ENCODE measurements around the gene UQCC3. TPM values are rescaled to one million over a fixed set of nuclear protein-coding genes. Genes with fewer than 3 reads are reported as not detected.

Gene UQCC3
- total RNA-seq, 1 experiment from 2014 or later: 17.9 TPM

GRCh38 chr11:62652161-62653006, 19.1 kb upstream of the UQCC3 start:
- no peak overlapping the region for H2AFZ ChIP-seq (ENCODE audit: low read depth, low read length, poor library complexity, severe bottlenecking)
- BruUV-seq (replicated peaks): TSS peak; percentile 69

More at GRCh38 chr11:62652161-62653006, 19.1 kb upstream of the UQCC3 start:
- RAD21 ChIA-PET (ENCODE audit: low non-redundant PET in 1 of 2, low total read pairs in 2 of 2, uncharacterized antibody in 2 of 2, unreplicated experiment in 2 of 2): interaction anchor here in 1 of 2 experiments (1.0 kb wide), 1 partner anchor 13 kb away, joined by 6 read pairs; the partner anchor contains the start of genes C11orf98 and CSKMT
- H3K4me2 ChIP-seq (ENCODE audit: low read length): peak overlapping the region; percentile 80
- no peak for TF ChIP-seq EZH2phosphoT487 (IDR thresholded peaks at IDR 0.05; ENCODE audit: borderline replicate concordance)
- TF ChIP-seq ATF3 (IDR thresholded peaks at IDR 0.05): no peak
- TF ChIP-seq EZH2 (IDR thresholded peaks at IDR 0.05): no peak
- no peak for TF ChIP-seq CBX3 (IDR thresholded peaks at IDR 0.05; ENCODE audit: low read depth)
- no peak for TF ChIP-seq ZNF274 (IDR thresholded peaks at IDR 0.05; ENCODE audit: low read depth, low read length)
- TF ChIP-seq FOSL1 (IDR thresholded peaks at IDR 0.05; ENCODE audit: low read depth): no peak
- TF ChIP-seq SIN3A (IDR thresholded peaks at IDR 0.05; ENCODE audit: low read depth): no peak
- no peak for TF ChIP-seq CEBPB (IDR thresholded peaks at IDR 0.05; ENCODE audit: low read depth)
- TF ChIP-seq POLR2A (IDR thresholded peaks at IDR 0.05; ENCODE audit: borderline replicate concordance, extremely low read depth, insufficient read depth, insufficient read length): no peak
- TF ChIP-seq RAD21 (IDR thresholded peaks at IDR 0.05; ENCODE audit: low read depth): no peak
- TF ChIP-seq ZBTB33 (IDR thresholded peaks at IDR 0.05; ENCODE audit: extremely low read depth, insufficient replicate concordance, low read length): no peak
- no peak for TF ChIP-seq SRF (IDR thresholded peaks at IDR 0.05; ENCODE audit: low read depth)
- no peak for TF ChIP-seq ZFX (IDR thresholded peaks at IDR 0.05)
- TF ChIP-seq EGR1 (IDR thresholded peaks at IDR 0.05; ENCODE audit: low read depth): no peak
- TF ChIP-seq, protein P1, sequence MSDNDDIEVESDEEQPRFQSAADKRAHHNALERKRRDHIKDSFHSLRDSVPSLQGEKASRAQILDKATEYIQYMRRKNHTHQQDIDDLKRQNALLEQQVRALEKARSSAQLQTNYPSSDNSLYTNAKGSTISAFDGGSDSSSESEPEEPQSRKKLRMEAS (IDR thresholded peaks at IDR 0.05): no peak
- no peak for TF ChIP-seq JUND (IDR thresholded peaks at IDR 0.05)
- TF ChIP-seq SP1 (IDR thresholded peaks at IDR 0.05; ENCODE audit: low read depth): no peak
- TF ChIP-seq YY1 (IDR thresholded peaks at IDR 0.05; ENCODE audit: extremely low read depth, insufficient replicate concordance, low read depth, low read length): no peak
- DNase-seq (ENCODE audit: low read depth, low spot score): no peak
- H3K27ac ChIP-seq (ENCODE audit: low read depth, low read length): peak overlapping the region; percentile 84
- ATAC-seq: no peak
- H3K4me1 ChIP-seq (ENCODE audit: control insufficient read depth in 1 of 2, insufficient read depth in 2 of 2, low read length in 2 of 2): peaks cover 7 to 24% of the 10 kb centered on the region in 2 experiments
- H3K4me3 ChIP-seq (replicated peaks in 1 of 2; ENCODE audit: low read depth in 1 of 2, low read length in 2 of 2): peak overlapping the region; percentile 96 to 98
- intact Hi-C loops (cut with micrococcal nuclease): loop anchor here (5.0 kb wide), 1 partner anchor 60 kb away; the partner anchor contains the start of gene TUT1
- H3K36me3 ChIP-seq (ENCODE audit: control insufficient read depth in 1 of 2, insufficient read depth in 2 of 2, low read length in 2 of 2): peaks cover 8% of the 10 kb centered on the region in 2 experiments; a peak in 3 of 4 replicates
- POLR2A ChIA-PET: interaction anchor here (0.7 to 14.1 kb wide), 6 partner anchors 13 to 78 kb away, joined by 3 to 195 read pairs (median 10); partner anchors contain the start of genes B3GAT3, C11orf98, CSKMT and LBHD1
- no peaks in the 10 kb centered on the region for H3K27me3 ChIP-seq (ENCODE audit: insufficient read depth, low read length)
- no peaks in the 10 kb centered on the region for H4K20me1 ChIP-seq (ENCODE audit: insufficient read depth)
- no peaks in the 10 kb centered on the region for H3K9me3 ChIP-seq (ENCODE audit: control insufficient read depth in 1 of 2, insufficient read depth in 1 of 2, low read depth in 1 of 2, low read length in 2 of 2)
- H3K9ac ChIP-seq (ENCODE audit: low read length): peak overlapping the region; percentile 96
- peaks cover 33% of the 10 kb centered on the region for H3K79me2 ChIP-seq (ENCODE audit: insufficient read depth, low read length)
- CTCF ChIA-PET: interaction anchor here (1.0 kb wide), 1 partner anchor 12 kb away, joined by 6 read pairs; the partner anchor contains the start of genes C11orf98 and CSKMT
- H3K9me2 ChIP-seq (ENCODE audit: insufficient read depth): no peaks in the 10 kb centered on the region

Measured in HCT116 (cell line).